ENCODE results near the gene CCDC69.

Gene CCDC69

DNA sequence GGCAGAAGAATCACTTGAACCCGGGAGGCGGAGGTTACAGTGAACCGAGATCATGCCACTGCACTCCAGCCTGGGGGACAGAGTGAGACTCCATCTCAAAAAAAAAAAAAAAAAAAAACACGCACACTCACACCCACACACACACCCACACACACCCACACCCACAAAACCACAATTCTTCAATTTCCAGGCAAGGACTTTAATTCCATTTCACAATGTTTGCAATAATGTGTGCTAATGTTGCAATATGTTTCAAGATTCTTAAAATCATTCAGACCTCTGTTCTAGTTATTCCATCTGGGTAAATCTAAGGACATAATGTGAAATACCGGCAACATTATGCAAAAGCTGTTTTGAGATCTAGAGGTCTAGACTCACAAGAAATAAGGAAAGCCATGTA lies 28.3 kb downstream of the CCDC69 start:
- Histone ChIP-seq H3K23ac (ENCODE audit: low read length in 2 of 2) (no peak overlapping the region), H4K91ac (ENCODE audit: low read length) (no peak overlapping the region), H3K27ac (ENCODE audit: low read length, poor library complexity, severe bottlenecking) (no peak overlapping the region), H2AFZ (ENCODE audit: low read depth, low read length) (no peak overlapping the region), H3K4me2 (ENCODE audit: low read length, poor library complexity, severe bottlenecking) (no peak overlapping the region), H3K4me3 (ENCODE audit: insufficient read depth in 1 of 2, low read depth in 1 of 2, low read length in 2 of 2) (no peak overlapping the region), H3K18ac (ENCODE audit: low read depth in 1 of 2, low read length in 2 of 2) (no peak overlapping the region), H3K9ac (ENCODE audit: low read length) (peak overlapping the region; percentile 36), H3K9me3 (ENCODE audit: control insufficient read depth, low read length) (peaks cover 14% of the 10 kb centered on the region), H2BK120ac (ENCODE audit: low read depth, low read length) (no peak overlapping the region), H2AK5ac (ENCODE audit: low read length, severe bottlenecking) (no peak overlapping the region), H2BK15ac (ENCODE audit: low read depth, poor library complexity, severe bottlenecking) (no peak overlapping the region), H3K27me3 (ENCODE audit: control insufficient read depth in 1 of 2, insufficient read depth in 1 of 2, low read length in 2 of 2) (peaks cover 0 to 10% of the 10 kb centered on the region in 2 experiments), H2BK5ac (ENCODE audit: low read depth, low read length, poor library complexity, severe bottlenecking) (no peak overlapping the region), H4K8ac (ENCODE audit: low read length) (no peak overlapping the region), H3K14ac (ENCODE audit: low read length in 2 of 2) (no peak overlapping the region), H3K4ac (ENCODE audit: low read depth in 1 of 2, low read length in 2 of 2) (no peak overlapping the region), H3K4me1 (ENCODE audit: control insufficient read depth, insufficient read depth, low read depth, low read length) (no peaks in the 10 kb centered on the region), H3K79me1 (replicated peaks; ENCODE audit: low read length, poor library complexity, severe bottlenecking) (no peaks in the 10 kb centered on the region), H2BK12ac (ENCODE audit: low read length in 2 of 2) (no peak overlapping the region), H3K36me3 (ENCODE audit: control insufficient read depth in 1 of 2, insufficient read depth in 2 of 2, low read depth in 1 of 2, low read length in 2 of 2) (no peaks in the 10 kb centered on the region)
- WGBS: 90% methylated on average over 2 of the region's 5 CpGs
- DNase-seq: no peak

GRCh38 chr5:151192626-151193025 lies 31.3 kb downstream of the CCDC69 start:
- DNase-seq: no peak
- H2BK5ac ChIP-seq (ENCODE audit: low read depth, low read length, poor library complexity, severe bottlenecking): no peak overlapping the region

DNA sequence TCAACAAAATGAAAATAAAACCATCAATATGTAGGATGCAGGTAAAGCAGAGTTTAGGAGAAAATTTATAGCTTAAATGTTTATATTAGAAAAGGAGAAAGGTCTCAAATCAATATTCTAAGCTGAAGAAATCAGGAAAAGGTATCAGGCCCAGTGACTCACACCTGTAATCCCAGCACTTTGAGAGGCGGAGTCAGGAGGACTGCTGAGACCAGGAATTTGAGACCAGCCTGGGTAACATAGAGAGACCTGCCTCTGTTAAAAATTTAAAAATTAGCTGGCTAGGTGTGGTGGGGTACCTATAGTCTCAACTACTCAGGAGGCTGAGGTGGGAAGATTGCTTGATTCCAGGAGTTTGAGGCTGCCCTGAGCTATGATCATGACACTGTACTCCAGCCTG lies 32.2 kb downstream of the CCDC69 start:
- Histone ChIP-seq H3K14ac (ENCODE audit: low read length in 2 of 2) (no peak overlapping the region), H3K27me3 (ENCODE audit: control insufficient read depth in 1 of 2, insufficient read depth in 1 of 2, low read length in 2 of 2) (peaks cover 0 to under 1% of the 10 kb centered on the region in 2 experiments), H3K23ac (ENCODE audit: low read length in 2 of 2) (no peak overlapping the region), H4K91ac (ENCODE audit: low read length) (no peak overlapping the region), H3K4ac (ENCODE audit: low read depth in 1 of 2, low read length in 2 of 2) (no peak overlapping the region), H3K4me1 (ENCODE audit: control insufficient read depth, insufficient read depth, low read depth, low read length) (no peaks in the 10 kb centered on the region), H3K4me2 (ENCODE audit: low read length, poor library complexity, severe bottlenecking) (no peak overlapping the region), H2BK15ac (ENCODE audit: low read depth, poor library complexity, severe bottlenecking) (no peak overlapping the region), H3K9ac (ENCODE audit: low read length) (no peak overlapping the region), H2BK5ac (ENCODE audit: low read depth, low read length, poor library complexity, severe bottlenecking) (no peak overlapping the region), H2AFZ (ENCODE audit: low read depth, low read length) (no peak overlapping the region), H3K79me1 (replicated peaks; ENCODE audit: low read length, poor library complexity, severe bottlenecking) (no peaks in the 10 kb centered on the region), H4K8ac (ENCODE audit: low read length) (no peak overlapping the region), H3K18ac (ENCODE audit: low read depth in 1 of 2, low read length in 2 of 2) (no peak overlapping the region), H3K36me3 (ENCODE audit: control insufficient read depth in 1 of 2, insufficient read depth in 2 of 2, low read depth in 1 of 2, low read length in 2 of 2) (no peaks in the 10 kb centered on the region), H3K9me3 (ENCODE audit: control insufficient read depth, low read length) (peaks cover 26% of the 10 kb centered on the region), H3K27ac (ENCODE audit: low read length, poor library complexity, severe bottlenecking) (no peak overlapping the region), H2BK120ac (ENCODE audit: low read depth, low read length) (no peak overlapping the region), H2AK5ac (ENCODE audit: low read length, severe bottlenecking) (no peak overlapping the region), H3K4me3 (ENCODE audit: insufficient read depth in 1 of 2, low read depth in 1 of 2, low read length in 2 of 2) (no peak overlapping the region), H2BK12ac (ENCODE audit: low read length in 2 of 2) (no peak overlapping the region)
- no peak for DNase-seq
- WGBS: 100% methylated on average over 1 of the region's 1 CpG

More at GRCh38 chr5:151192626-151193025, 31.3 kb downstream of the CCDC69 start:
- Histone ChIP-seq H2AK5ac (ENCODE audit: low read length, severe bottlenecking) (no peak overlapping the region), H3K4ac (ENCODE audit: low read depth in 1 of 2, low read length in 2 of 2) (no peak overlapping the region), H3K9ac (ENCODE audit: low read length) (no peak overlapping the region), H4K8ac (ENCODE audit: low read length) (no peak overlapping the region), H3K36me3 (ENCODE audit: control insufficient read depth in 1 of 2, insufficient read depth in 2 of 2, low read depth in 1 of 2, low read length in 2 of 2) (no peaks in the 10 kb centered on the region), H3K23ac (ENCODE audit: low read length in 2 of 2) (no peak overlapping the region), H2AFZ (ENCODE audit: low read depth, low read length) (no peak overlapping the region), H4K91ac (ENCODE audit: low read length) (no peak overlapping the region), H3K79me1 (replicated peaks; ENCODE audit: low read length, poor library complexity, severe bottlenecking) (no peaks in the 10 kb centered on the region), H3K9me3 (ENCODE audit: control insufficient read depth, low read length) (peaks cover 26% of the 10 kb centered on the region), H3K4me1 (ENCODE audit: control insufficient read depth, insufficient read depth, low read depth, low read length) (no peaks in the 10 kb centered on the region), H2BK12ac (ENCODE audit: low read length in 2 of 2) (no peak overlapping the region), H3K4me2 (ENCODE audit: low read length, poor library complexity, severe bottlenecking) (no peak overlapping the region), H3K27ac (ENCODE audit: low read length, poor library complexity, severe bottlenecking) (no peak overlapping the region), H2BK15ac (ENCODE audit: low read depth, poor library complexity, severe bottlenecking) (no peak overlapping the region), H2BK120ac (ENCODE audit: low read depth, low read length) (no peak overlapping the region), H3K27me3 (ENCODE audit: control insufficient read depth in 1 of 2, insufficient read depth in 1 of 2, low read length in 2 of 2) (no peaks in the 10 kb centered on the region), H3K14ac (ENCODE audit: low read length in 2 of 2) (no peak overlapping the region), H3K18ac (ENCODE audit: low read depth in 1 of 2, low read length in 2 of 2) (no peak overlapping the region), H3K4me3 (ENCODE audit: insufficient read depth in 1 of 2, low read depth in 1 of 2, low read length in 2 of 2) (no peak overlapping the region)

- Histone ChIP-seq H3K4me1 (ENCODE audit: control insufficient read depth, insufficient read depth, low read depth, low read length) (no peaks in the 10 kb centered on the region), H4K91ac (ENCODE audit: low read length) (no peak overlapping the region), H3K36me3 (ENCODE audit: control insufficient read depth in 1 of 2, insufficient read depth in 2 of 2, low read depth in 1 of 2, low read length in 2 of 2) (peaks cover 0 to 5% of the 10 kb centered on the region in 2 experiments), H3K27me3 (ENCODE audit: control insufficient read depth in 1 of 2, insufficient read depth in 1 of 2, low read length in 2 of 2) (peaks cover 0 to 5% of the 10 kb centered on the region in 2 experiments), H2BK12ac (ENCODE audit: low read length in 2 of 2) (no peak overlapping the region), H3K4me3 (ENCODE audit: insufficient read depth in 1 of 2, low read depth in 1 of 2, low read length in 2 of 2) (no peak overlapping the region), H3K27ac (ENCODE audit: low read length, poor library complexity, severe bottlenecking) (no peak overlapping the region), H2BK5ac (ENCODE audit: low read depth, low read length, poor library complexity, severe bottlenecking) (no peak overlapping the region), H4K8ac (ENCODE audit: low read length) (no peak overlapping the region), H2BK15ac (ENCODE audit: low read depth, poor library complexity, severe bottlenecking) (no peak overlapping the region), H2AK5ac (ENCODE audit: low read length, severe bottlenecking) (no peak overlapping the region), H3K9me3 (ENCODE audit: control insufficient read depth, low read length) (peaks cover 26% of the 10 kb centered on the region), H3K18ac (ENCODE audit: low read depth in 1 of 2, low read length in 2 of 2) (no peak overlapping the region), H2BK120ac (ENCODE audit: low read depth, low read length) (no peak overlapping the region), H3K79me1 (replicated peaks; ENCODE audit: low read length, poor library complexity, severe bottlenecking) (no peaks in the 10 kb centered on the region), H3K14ac (ENCODE audit: low read length in 2 of 2) (no peak overlapping the region), H2AFZ (ENCODE audit: low read depth, low read length) (no peak overlapping the region), H3K23ac (ENCODE audit: low read length in 2 of 2) (no peak overlapping the region), H3K4me2 (ENCODE audit: low read length, poor library complexity, severe bottlenecking) (no peak overlapping the region), H3K9ac (ENCODE audit: low read length) (no peak overlapping the region), H3K4ac (ENCODE audit: low read depth in 1 of 2, low read length in 2 of 2) (no peak overlapping the region)
- WGBS: 100% methylated on average over 1 of the region's 2 CpGs
- no peak for DNase-seq
Measured at GRCh38 chr5:151189151-151189550, 34.7 kb downstream of the CCDC69 start.
